ENCODE data around the gene SPINK4.

The SPINK4 gene

DNA sequence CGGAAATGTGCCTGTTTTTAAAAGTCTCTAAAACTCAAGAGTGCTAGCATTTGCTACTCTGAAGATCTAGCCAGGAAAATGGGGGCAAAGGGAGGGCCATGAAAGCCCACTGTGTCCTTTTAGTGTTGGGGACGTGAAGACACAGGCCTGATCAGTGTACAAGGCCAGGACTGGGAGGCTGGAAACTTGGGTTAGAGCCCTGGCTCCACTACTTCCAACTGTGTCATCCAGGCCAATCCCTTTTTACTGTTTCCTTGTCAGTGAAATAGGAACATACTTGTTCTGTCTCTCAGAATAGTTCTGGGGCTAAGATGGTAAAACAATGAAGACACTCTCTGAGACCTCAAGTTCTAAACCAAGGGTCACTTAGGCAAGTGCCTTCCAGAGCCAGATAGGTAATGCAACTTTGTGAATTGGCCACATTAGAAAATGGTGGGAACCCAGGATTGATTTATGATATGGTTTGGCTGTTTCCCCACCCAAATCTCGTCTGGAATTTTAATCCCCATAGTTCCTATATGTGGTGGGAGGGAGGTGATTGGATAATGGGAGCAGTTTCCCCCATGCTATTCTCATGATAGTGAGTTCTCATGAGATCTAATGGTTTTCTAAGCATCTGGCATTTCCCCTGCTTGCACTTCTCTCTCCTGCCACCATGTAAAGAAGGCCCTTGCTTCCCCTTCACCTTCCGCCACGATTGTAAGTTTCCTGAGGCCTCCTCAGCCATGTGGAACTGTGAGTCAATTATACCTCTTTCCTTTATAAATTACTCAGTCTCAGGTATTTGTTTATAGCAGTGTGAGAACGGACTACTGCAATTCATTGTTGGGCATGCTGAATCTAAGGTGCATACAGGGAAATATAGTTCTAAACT lies 42.5 kb upstream of the SPINK4 start:
- Histone ChIP-seq H3K4me2 (ENCODE audit: low read length) (no peak overlapping the region), H2AFZ (no peak overlapping the region), H3K27ac (no peak overlapping the region), H3K4me3 (ENCODE audit: low read depth, low read length) (no peak overlapping the region), H3K27me3 (ENCODE audit: control insufficient read depth, insufficient read depth, low read length) (no peaks in the 10 kb centered on the region), H3K9me3 (ENCODE audit: control insufficient read depth, low read length) (no peaks in the 10 kb centered on the region), H3K36me3 (ENCODE audit: control insufficient read depth, insufficient read depth, low read length) (no peaks in the 10 kb centered on the region), H3K79me2 (no peaks in the 10 kb centered on the region), H3K4me1 (no peaks in the 10 kb centered on the region), H3K9ac (no peak overlapping the region)
- TF ChIP-seq, protein P1, sequence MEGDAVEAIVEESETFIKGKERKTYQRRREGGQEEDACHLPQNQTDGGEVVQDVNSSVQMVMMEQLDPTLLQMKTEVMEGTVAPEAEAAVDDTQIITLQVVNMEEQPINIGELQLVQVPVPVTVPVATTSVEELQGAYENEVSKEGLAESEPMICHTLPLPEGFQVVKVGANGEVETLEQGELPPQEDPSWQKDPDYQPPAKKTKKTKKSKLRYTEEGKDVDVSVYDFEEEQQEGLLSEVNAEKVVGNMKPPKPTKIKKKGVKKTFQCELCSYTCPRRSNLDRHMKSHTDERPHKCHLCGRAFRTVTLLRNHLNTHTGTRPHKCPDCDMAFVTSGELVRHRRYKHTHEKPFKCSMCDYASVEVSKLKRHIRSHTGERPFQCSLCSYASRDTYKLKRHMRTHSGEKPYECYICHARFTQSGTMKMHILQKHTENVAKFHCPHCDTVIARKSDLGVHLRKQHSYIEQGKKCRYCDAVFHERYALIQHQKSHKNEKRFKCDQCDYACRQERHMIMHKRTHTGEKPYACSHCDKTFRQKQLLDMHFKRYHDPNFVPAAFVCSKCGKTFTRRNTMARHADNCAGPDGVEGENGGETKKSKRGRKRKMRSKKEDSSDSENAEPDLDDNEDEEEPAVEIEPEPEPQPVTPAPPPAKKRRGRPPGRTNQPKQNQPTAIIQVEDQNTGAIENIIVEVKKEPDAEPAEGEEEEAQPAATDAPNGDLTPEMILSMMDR (IDR thresholded peaks at IDR 0.05): no peak

DNA sequence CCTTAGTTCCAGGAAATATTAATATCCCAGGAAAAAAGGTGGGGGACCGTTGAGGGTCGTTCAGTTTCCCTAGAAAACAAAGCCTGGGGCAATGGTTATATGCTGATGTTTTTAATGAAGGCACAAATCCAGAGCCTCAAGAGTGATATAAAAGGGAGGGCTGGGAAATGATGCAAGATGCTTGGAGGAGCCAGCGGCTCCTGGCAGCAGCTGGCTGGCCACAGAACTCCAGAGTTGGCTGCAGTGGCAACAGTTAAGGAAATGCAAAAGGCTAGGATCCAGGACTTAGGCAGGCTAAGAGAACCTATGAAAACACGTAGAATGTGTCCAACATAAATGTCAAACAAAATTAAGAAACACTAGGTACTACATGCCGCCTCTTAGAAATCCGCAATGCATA lies 41.8 kb upstream of the SPINK4 start:
- no peak overlapping the region for H3K4me2 ChIP-seq (ENCODE audit: low read length)
- no peaks in the 10 kb centered on the region for H3K79me2 ChIP-seq
- H3K27ac ChIP-seq: no peak overlapping the region
- H2AFZ ChIP-seq: no peak overlapping the region
- H3K4me3 ChIP-seq (ENCODE audit: low read depth, low read length): no peak overlapping the region
- no peaks in the 10 kb centered on the region for H3K36me3 ChIP-seq (ENCODE audit: control insufficient read depth, insufficient read depth, low read length)
- TF ChIP-seq, protein P1 (IDR thresholded peaks at IDR 0.05): no peak
- H3K9me3 ChIP-seq (ENCODE audit: control insufficient read depth, low read length): no peaks in the 10 kb centered on the region
- no peaks in the 10 kb centered on the region for H3K27me3 ChIP-seq (ENCODE audit: control insufficient read depth, insufficient read depth, low read length)
- no peaks in the 10 kb centered on the region for H3K4me1 ChIP-seq
- no peak overlapping the region for H3K9ac ChIP-seq

DNA sequence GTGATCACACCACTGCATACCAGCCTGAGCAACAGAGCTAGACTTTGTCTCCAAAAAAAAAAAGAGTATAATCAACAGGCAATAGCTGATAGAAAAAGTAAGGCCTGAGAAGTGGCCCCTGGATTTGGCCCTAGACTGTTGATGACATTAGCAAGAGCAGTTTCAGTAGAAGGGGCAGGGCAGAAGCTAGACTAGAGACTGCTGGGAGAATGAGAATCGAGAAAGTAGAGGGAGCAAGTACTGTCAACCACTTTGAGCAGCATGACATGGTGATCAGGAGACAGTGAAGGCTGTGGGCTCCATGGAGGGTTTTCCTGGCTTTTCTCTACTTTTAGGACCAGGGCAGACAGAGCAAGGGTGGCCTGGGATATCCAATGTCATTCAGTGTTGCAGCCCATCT lies 37.9 kb upstream of the SPINK4 start:
- H2AFZ ChIP-seq: no peak overlapping the region
- no peaks in the 10 kb centered on the region for H3K4me1 ChIP-seq
- no peak overlapping the region for H3K4me2 ChIP-seq (ENCODE audit: low read length)
- no peak overlapping the region for H3K4me3 ChIP-seq (ENCODE audit: low read depth, low read length)
- H3K9me3 ChIP-seq (ENCODE audit: control insufficient read depth, low read length): no peaks in the 10 kb centered on the region
- H3K9ac ChIP-seq: no peak overlapping the region
- H3K27ac ChIP-seq: no peak overlapping the region
- H3K36me3 ChIP-seq (ENCODE audit: control insufficient read depth, insufficient read depth, low read length): no peaks in the 10 kb centered on the region
- no peaks in the 10 kb centered on the region for H3K79me2 ChIP-seq
- H3K27me3 ChIP-seq (ENCODE audit: control insufficient read depth, insufficient read depth, low read length): no peaks in the 10 kb centered on the region
- TF ChIP-seq, protein P1 (IDR thresholded peaks at IDR 0.05): no peak

DNA sequence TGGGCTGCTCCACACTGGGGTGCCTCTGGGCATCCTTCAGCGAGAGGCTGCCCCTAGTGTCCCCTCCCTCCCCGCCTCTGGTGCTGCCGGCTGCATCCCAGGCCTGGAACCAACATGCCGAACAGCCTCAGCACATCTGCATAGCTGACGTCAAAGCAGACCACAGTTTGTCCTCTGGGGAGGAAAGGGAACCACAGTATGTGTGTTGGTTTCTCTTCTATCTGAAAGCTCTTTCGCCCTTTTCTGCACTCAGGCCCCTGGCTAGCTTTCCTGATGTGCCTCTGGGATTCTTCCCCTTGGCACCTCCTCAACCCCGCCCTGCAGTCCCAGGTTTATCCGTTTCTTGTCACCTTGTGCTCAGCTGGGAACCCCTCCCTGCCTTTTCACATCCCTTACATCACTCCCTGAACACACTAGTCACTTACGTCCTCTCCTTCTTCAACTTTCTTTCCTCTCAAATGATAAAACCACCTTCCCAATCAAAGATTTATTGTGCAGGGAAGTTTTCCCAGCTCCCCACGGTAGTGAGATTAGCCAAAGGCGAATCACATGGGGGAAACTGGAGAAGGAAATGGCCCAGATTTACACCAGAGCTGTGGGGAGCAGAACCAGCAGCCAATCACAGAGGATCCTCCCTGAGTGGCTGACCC lies 37.3 kb upstream of the SPINK4 start:
- H3K4me2 ChIP-seq (ENCODE audit: low read length): no peak overlapping the region
- no peaks in the 10 kb centered on the region for H3K36me3 ChIP-seq (ENCODE audit: control insufficient read depth, insufficient read depth, low read length)
- H3K4me3 ChIP-seq (ENCODE audit: low read depth, low read length): no peak overlapping the region
- H3K27ac ChIP-seq: peak overlapping the region; percentile 0
- no peak overlapping the region for H2AFZ ChIP-seq
- H3K4me1 ChIP-seq: no peaks in the 10 kb centered on the region
- H3K9me3 ChIP-seq (ENCODE audit: control insufficient read depth, low read length): no peaks in the 10 kb centered on the region
- no peak overlapping the region for H3K9ac ChIP-seq
- TF ChIP-seq, protein P1 (IDR thresholded peaks at IDR 0.05): no peak
- H3K79me2 ChIP-seq: no peaks in the 10 kb centered on the region
- H3K27me3 ChIP-seq (ENCODE audit: control insufficient read depth, insufficient read depth, low read length): no peaks in the 10 kb centered on the region

All from parathyroid adenoma (tissue), 2 donors.